CD4-positive, alpha-beta T cell treated with Interleukin-17A for 1 hour (primary cell): ENCODE results near the gene TGM2.

Source experiments
- DNase-seq: peaks from one replicate; pipeline ENCODE4 v3.0.0-alpha.2; 2020

Gene TGM2

DNA sequence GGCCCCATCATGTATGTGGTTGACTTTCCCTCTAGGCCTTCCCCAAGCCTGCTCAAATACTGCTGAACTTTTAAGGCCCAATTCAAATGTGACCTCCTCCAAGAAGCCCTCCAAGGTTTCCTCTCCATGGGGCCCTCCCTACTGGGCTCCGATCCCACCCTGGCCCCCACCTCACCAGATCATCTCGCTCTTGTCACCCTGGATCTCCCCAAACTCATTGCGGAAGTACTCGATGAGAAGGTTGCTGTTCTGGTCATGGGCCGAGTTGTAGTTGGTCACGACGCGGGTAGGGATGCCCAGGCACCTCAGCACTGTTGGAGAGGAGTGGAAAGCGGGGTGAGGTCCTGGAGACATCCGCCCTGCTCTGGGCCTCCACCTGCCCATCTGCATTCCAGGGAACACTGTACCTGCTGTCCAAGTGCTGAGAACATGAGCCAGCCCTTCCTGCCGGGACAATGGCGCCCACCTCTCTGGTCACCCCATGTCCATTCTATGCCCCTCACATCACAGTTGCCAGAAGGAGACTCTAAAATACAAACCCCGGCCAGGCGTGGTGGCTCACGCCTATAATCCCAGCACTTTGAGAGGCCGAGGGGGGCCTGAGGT, 23.1 kb downstream of the TGM2 start:
- no peak for DNase-seq

- no peak for DNase-seq
These were observed 23.7 kb downstream of the TGM2 start for GRCh38 chr20:38141204-38141888.

GRCh38 chr20:38139977-38140753, 24.9 kb downstream of the TGM2 start:
- no peak for DNase-seq

GRCh38 chr20:38139156-38139912, 25.7 kb downstream of the TGM2 start:
- DNase-seq = no peak

GRCh38 chr20:38138086-38138778, 26.8 kb downstream of the TGM2 start:
- no peak for DNase-seq

DNA sequence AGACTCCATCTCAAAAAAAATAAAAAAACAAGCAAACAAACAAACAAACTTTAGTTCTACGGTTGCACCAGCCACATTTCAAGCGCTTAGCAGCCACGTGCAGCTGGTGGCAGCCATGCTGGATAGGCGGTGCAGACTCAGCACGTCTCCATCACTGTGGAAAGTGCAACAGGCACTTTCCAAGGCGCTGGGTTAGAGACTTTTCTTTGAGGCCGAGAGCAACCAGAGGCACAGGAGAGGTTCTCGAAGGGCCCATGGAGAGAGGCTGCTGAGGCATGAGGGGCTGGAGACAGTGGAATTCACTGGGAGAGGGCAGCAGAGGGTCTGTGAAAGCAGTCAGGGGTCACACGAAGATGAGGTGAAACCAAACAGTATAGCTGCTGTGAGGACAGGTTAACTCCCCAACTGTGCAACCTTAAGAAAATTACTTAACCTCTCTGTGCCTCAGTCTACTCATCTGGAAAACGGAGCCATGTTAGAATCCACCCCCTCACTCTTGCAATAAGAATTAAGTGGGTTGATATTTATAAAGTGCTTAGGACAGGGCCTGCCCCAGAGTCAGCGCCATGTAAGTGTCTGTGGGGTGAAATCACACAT, 27.5 kb downstream of the TGM2 start:
- no peak for DNase-seq

- DNase-seq = no peak
These were observed 28.4 kb downstream of the TGM2 start for GRCh38 chr20:38136421-38137245.

DNA sequence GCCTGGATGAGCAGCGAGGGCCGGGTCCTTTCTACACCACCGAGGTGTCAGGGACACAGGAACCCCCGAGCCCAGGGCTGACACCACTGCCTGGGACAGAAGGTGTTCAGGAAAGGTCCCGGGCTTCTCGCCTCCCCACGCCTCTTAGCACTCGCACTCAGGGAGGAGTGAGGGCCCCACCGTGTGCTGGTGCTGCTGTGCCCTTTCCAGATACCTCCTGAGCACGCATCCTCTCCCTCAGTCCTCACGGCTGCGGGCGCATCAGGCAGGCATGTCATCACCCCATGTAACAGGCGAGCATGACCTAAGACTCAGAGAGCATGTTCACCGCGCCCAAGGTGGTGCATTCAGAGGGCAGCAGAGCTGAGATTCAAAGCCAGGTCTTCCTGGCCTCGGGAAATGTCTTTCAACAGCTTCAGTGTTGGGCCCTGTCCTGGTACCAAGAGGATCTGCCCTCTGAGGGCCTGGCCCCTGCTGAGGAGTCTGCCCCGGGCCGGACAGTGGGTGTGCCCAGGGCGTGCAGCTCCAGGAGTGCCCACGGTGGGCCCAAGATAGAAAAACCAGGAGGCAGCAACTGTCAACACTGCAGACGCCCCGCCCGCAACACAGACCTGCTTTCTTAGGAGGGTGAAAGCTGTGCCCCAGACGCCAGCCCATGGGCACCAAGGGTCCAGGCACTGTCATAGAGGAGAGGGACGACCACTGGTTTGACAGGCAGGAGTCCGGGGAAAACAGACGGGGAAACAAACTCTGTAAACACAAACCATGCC, 29.2 kb downstream of the TGM2 start:
- no peak for DNase-seq

DNA sequence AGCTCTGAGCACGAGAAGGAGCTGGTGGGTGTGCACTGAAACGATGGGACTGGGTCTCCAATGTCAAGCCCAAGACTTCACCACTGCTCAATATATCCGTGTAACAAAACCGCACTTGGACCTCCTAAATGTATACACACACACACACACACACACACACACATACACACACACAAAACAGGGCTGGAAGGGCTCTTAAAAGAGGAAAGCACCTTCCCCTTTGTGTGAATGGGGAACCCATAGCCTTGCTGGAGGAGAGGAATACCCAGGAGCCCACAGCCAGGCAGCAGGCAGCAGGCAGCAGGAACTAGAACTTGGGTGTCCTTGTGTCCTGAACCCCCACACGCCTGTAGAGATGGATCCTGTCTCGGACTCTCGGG, 29.8 kb downstream of the TGM2 start:
- DNase-seq = no peak

DNA sequence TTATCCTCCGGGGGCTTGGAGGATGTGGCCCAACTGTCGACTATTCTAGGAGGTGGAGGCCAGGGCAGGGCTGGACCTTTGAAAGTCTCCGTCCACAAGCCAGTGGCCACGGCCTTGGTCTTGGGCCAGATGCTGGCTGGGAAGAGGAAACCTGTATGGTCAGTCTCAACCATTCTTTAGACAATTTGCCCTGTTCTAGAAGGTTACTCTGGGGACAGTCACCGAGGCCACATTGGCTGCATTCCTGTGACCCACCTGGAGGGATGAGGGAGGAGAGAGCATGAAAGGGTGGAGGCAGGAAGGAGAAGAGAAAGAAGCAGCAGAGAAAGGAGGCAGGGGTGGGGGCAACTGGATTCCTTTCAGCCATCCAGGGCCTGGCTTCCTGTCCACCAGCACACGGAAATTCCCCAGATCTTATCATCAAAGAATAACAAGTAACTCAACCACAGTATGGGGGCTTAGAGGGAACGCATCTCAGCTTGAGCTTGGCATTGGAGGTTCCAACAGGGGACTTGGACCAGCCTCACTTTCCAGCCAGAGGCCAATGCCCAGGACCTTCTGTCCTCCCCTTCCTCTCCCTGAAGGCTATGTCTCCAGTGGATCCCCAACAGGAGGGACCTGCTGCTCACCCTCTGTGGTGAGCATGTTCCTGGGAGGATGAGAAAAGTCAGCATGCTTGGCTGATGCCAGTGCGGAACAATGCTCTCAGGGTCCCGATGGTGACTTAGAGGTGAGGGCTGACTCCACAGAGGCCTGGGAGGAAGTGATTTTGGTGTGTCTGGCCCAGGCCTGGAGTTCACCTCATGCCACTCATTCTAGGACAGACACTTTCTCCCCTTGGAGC, 30.4 kb downstream of the TGM2 start:
- DNase-seq = no peak

DNA sequence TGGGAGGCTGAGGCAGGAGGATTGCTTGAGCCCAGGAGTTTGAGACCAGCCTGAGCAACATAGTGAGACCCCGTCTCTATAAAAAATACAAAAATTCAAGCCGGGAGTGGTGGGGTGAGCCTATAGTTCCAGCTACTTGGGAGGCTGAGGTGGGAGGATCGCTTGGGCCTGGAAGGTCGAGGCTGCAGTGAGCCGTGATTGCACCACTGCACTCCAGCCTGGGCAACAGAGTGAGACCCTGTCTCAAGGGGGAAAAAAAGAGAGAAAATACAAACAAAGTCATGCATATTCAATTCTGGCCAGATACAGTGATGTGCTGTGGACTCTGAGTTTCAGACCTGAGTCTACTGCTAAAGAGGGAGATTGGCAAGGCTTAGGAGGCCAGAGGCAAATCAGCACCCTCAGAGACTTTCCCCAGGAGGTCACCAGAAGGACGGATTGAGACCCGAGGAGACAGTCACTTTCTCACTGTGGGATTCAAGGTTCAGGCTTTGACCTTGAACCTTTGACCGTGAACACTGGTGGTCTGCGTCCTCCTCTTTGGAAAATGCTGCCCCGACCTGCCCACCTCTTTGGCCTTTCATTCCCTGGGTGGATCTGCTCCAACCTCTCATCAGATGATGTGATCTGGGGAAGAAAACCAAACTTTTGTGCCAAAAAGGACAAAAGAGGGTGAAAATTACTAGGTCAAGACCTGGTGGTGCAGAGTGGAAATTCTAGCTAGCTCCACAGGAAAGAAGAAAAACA, 31.2 kb downstream of the TGM2 start:
- DNase-seq = no peak

DNA sequence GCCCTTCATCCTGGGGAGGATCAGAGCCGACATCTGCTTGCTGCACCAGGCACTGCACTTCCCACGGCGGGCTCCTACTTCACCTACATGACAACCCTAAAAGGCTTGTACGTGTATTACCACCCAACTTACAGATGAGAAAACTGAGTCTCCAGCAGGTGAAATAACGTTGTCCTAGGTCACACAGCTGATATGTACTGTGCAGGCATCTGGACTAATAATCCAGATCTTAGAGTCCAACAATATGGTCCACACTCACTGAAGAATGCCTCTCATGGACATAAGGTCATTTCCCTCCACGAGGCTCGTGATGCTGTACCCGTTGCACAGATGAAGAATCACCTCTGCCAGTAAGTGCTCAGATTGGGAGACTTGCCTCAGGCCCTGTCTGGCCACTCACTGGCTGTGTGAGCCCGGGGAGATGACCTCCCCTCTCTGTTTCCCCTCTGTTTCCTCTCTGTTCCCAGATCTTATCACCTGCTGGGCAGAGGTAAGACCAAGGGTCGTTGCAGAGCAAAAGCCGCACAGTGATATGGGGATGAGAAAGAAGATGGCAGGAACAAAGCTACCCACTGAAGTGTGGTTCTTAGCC, 32.1 kb downstream of the TGM2 start:
- no peak for DNase-seq

GRCh38 chr20:38132156-38132909, 32.7 kb downstream of the TGM2 start:
- DNase-seq = no peak

DNA sequence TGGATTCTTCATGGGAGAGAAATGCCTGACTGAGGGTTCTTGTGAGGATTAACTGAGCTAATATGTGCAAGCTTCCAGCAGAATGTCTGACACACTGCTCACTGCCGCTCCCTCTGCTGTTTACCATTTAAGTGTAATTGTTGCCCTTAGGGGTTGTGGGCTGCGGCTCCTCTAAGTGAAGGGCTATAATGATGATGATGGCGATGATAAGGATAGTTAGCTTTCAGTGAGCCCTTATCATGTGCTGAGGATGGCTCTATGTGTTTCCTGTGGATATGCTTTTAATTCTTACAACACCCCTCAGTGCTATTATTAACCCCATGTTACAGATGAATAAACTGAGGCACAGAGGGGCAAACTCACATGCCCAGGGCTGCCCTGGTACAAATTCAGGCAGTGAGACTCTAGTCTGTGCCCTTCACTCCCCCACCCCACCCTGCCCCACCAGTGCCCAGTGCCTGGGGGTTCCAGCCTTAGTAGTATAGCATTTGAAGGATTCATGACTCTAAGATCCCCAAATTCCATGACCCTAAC, 33.4 kb downstream of the TGM2 start:
- no peak for DNase-seq

- DNase-seq = no peak
These were observed 34.1 kb downstream of the TGM2 start for GRCh38 chr20:38130687-38131587.

DNA sequence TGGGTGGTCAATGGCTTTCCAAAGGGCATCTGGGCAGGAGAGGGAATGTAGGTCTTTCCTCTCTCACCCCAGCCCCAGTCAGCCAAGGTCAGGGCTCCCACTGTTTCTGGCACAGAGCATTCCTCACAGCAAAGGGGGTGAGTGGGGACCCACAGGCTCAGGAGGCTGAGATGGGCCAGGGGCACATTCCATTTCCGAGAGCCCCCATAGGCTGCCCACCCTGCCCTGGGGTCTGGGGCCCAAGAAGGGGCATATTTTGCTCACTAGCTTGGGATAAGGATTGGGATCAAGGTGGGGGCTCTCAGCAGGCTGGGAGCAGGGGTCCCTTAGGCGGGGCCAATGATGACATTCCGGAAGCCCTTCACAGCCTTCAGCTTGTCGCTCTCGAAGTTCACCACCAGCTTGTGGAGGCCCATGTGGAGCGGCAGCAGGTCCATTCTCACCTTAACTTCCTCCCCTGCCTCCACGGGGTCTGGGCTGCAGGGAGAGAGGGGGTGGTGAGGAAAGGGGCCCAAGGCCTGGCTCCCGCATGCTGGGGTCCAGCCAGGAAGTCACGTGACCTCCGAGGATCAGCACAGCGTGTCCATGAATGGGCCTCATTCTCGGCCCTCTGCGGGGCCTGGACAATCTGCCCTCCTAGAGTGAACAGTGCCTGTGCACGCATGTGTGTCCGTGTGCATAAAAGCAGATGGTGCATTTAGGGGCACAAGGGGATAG, 35.0 kb downstream of the TGM2 start:
- DNase-seq = no peak
